ENCODE data around the gene RERE.

GRCh38 chr1:8384088-8384487 is 433.4 kb downstream of the RERE start:
- TF ChIP-seq CTCF (IDR thresholded peaks at IDR 0.05) = no peak
- TF ChIP-seq SMC3 (IDR thresholded peaks at IDR 0.05; ENCODE audit: low read depth, low read length) = no peak
- TF ChIP-seq, protein P1, sequence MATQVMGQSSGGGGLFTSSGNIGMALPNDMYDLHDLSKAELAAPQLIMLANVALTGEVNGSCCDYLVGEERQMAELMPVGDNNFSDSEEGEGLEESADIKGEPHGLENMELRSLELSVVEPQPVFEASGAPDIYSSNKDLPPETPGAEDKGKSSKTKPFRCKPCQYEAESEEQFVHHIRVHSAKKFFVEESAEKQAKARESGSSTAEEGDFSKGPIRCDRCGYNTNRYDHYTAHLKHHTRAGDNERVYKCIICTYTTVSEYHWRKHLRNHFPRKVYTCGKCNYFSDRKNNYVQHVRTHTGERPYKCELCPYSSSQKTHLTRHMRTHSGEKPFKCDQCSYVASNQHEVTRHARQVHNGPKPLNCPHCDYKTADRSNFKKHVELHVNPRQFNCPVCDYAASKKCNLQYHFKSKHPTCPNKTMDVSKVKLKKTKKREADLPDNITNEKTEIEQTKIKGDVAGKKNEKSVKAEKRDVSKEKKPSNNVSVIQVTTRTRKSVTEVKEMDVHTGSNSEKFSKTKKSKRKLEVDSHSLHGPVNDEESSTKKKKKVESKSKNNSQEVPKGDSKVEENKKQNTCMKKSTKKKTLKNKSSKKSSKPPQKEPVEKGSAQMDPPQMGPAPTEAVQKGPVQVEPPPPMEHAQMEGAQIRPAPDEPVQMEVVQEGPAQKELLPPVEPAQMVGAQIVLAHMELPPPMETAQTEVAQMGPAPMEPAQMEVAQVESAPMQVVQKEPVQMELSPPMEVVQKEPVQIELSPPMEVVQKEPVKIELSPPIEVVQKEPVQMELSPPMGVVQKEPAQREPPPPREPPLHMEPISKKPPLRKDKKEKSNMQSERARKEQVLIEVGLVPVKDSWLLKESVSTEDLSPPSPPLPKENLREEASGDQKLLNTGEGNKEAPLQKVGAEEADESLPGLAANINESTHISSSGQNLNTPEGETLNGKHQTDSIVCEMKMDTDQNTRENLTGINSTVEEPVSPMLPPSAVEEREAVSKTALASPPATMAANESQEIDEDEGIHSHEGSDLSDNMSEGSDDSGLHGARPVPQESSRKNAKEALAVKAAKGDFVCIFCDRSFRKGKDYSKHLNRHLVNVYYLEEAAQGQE (IDR thresholded peaks at IDR 0.05; ENCODE audit: low read depth, low read length) = no peak
- no peak for TF ChIP-seq MXI1 (IDR thresholded peaks at IDR 0.05; ENCODE audit: low read depth, low read length)
- TF ChIP-seq ZBTB33 (IDR thresholded peaks at IDR 0.05; ENCODE audit: borderline replicate concordance, low read depth) = no peak
- no peak for TF ChIP-seq MEF2A (IDR thresholded peaks at IDR 0.05; ENCODE audit: borderline replicate concordance, low read depth)
- TF ChIP-seq EP300 (IDR thresholded peaks at IDR 0.05; ENCODE audit: borderline replicate concordance in 1 of 2, low read depth in 1 of 2, low read length in 1 of 2) = no peak
- TF ChIP-seq GABPA (IDR thresholded peaks at IDR 0.05; ENCODE audit: low read depth) = no peak
- TF ChIP-seq MAX (IDR thresholded peaks at IDR 0.05; ENCODE audit: low read depth) = no peak
- no peak for TF ChIP-seq POLR2AphosphoS5 (IDR thresholded peaks at IDR 0.05; ENCODE audit: low read depth, low read length)
- TF ChIP-seq RCOR1 (IDR thresholded peaks at IDR 0.05; ENCODE audit: low read length) = no peak
- no peak for TF ChIP-seq RAD21 (IDR thresholded peaks at IDR 0.05; ENCODE audit: low read length)
- TF ChIP-seq YY1 (IDR thresholded peaks at IDR 0.05; ENCODE audit: low read depth) = no peak
- TF ChIP-seq TEAD4 (IDR thresholded peaks at IDR 0.05; ENCODE audit: borderline replicate concordance, insufficient read depth) = no peak

Data from SK-N-SH (cell line).